IMR-90 (cell line): ENCODE data around the gene CRYM.

Source experiments
- CEBPB ChIP-seq: IDR thresholded peaks from 2 replicates; pipeline ENCODE4 v1.6.1; 2012; ENCODE audit warnings: low read depth, low read length, improper control_type of control experiment
- MAFK ChIP-seq: IDR thresholded peaks from 2 replicates; pipeline ENCODE4 v1.6.1; 2012; ENCODE audit warnings: low read depth, low read length, improper control_type of control experiment
- MAZ ChIP-seq: IDR thresholded peaks from 2 replicates; pipeline ENCODE4 v1.6.1; 2012; ENCODE audit warnings: low read depth, mild to moderate bottlenecking, low read length, improper control_type of control experiment, moderate library complexity, borderline replicate concordance
- MXI1 ChIP-seq: IDR thresholded peaks from 2 replicates; pipeline ENCODE4 v1.6.1; 2012; ENCODE audit warnings: low read depth, mild to moderate bottlenecking, low read length, moderate library complexity, borderline replicate concordance
- NFE2L2 ChIP-seq: fragments of 150-350 bp; IDR thresholded peaks from 2 replicates; pipeline ENCODE4 v1.6.1; 2016; ENCODE audit warnings: low read depth, mild to moderate bottlenecking, low read length
- POLR2A ChIP-seq: IDR thresholded peaks from 2 replicates; pipeline ENCODE4 v1.6.1; 2012; ENCODE audit warnings: mild to moderate bottlenecking, low read depth, low read length
- RAD21 ChIP-seq: IDR thresholded peaks from 2 replicates; pipeline ENCODE4 v1.6.1; 2012; ENCODE audit warnings: low read length, improper control_type of control experiment
- RCOR1 ChIP-seq: IDR thresholded peaks from 2 replicates; pipeline ENCODE4 v1.6.1; 2012; ENCODE audit warnings: mild to moderate bottlenecking, low read length, improper control_type of control experiment; ENCODE audit not compliant: insufficient replicate concordance
- TF ChIP-seq, protein P1 (sequence below): conservative IDR thresholded peaks from 2 replicates; pipeline ENCODE4 v1.5.1; 2012; ENCODE audit warnings: mild to moderate bottlenecking, low read depth, low read length, improper control_type of control experiment
- TF ChIP-seq, protein P2 (sequence below): fragments of 150-350 bp; IDR thresholded peaks from 2 replicates; pipeline ENCODE4 v1.6.1; 2017; ENCODE audit warnings: mild to moderate bottlenecking, antibody characterized with exemption, low read length, low read depth
- TF ChIP-seq, protein P3 (sequence below): fragments of 150-350 bp; IDR thresholded peaks from 2 replicates; pipeline ENCODE4 v1.6.1; 2016; ENCODE audit warnings: low read depth, mild to moderate bottlenecking, low read length, moderate library complexity, borderline replicate concordance

DNA sequence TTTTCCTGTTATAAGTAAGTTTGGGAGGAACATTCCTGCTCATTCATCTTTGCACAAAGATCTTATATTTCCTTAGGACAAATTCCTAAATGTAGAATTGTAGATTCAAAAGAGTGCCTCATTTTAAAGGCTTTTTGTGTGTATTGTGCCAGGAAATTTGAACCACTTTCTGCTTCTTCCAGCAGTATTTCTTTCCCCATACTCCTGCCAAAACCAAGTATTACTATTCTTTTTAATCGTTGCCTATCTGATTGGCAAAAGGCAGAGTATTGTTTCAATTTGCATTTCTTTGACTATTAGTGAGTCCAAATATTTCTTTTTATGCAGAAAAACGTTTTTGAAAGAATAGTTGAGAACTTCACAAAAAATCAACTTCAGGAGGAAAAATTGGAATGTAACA lies 35.3 kb downstream of the CRYM start:
- TF ChIP-seq, protein P1, sequence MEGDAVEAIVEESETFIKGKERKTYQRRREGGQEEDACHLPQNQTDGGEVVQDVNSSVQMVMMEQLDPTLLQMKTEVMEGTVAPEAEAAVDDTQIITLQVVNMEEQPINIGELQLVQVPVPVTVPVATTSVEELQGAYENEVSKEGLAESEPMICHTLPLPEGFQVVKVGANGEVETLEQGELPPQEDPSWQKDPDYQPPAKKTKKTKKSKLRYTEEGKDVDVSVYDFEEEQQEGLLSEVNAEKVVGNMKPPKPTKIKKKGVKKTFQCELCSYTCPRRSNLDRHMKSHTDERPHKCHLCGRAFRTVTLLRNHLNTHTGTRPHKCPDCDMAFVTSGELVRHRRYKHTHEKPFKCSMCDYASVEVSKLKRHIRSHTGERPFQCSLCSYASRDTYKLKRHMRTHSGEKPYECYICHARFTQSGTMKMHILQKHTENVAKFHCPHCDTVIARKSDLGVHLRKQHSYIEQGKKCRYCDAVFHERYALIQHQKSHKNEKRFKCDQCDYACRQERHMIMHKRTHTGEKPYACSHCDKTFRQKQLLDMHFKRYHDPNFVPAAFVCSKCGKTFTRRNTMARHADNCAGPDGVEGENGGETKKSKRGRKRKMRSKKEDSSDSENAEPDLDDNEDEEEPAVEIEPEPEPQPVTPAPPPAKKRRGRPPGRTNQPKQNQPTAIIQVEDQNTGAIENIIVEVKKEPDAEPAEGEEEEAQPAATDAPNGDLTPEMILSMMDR = no peak
- TF ChIP-seq POLR2A = no peak
- TF ChIP-seq, protein P2, sequence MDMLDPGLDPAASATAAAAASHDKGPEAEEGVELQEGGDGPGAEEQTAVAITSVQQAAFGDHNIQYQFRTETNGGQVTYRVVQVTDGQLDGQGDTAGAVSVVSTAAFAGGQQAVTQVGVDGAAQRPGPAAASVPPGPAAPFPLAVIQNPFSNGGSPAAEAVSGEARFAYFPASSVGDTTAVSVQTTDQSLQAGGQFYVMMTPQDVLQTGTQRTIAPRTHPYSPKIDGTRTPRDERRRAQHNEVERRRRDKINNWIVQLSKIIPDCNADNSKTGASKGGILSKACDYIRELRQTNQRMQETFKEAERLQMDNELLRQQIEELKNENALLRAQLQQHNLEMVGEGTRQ = no peak
- TF ChIP-seq, protein P3, sequence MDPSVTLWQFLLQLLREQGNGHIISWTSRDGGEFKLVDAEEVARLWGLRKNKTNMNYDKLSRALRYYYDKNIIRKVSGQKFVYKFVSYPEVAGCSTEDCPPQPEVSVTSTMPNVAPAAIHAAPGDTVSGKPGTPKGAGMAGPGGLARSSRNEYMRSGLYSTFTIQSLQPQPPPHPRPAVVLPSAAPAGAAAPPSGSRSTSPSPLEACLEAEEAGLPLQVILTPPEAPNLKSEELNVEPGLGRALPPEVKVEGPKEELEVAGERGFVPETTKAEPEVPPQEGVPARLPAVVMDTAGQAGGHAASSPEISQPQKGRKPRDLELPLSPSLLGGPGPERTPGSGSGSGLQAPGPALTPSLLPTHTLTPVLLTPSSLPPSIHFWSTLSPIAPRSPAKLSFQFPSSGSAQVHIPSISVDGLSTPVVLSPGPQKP = no peak
- no peak for TF ChIP-seq RAD21
- TF ChIP-seq MAZ = no peak
- no peak for TF ChIP-seq NFE2L2
- TF ChIP-seq MAFK = no peak
- no peak for TF ChIP-seq CEBPB
- no peak for TF ChIP-seq MXI1
- no peak for TF ChIP-seq RCOR1
